ENCODE results near the gene GSTA1. TPM values are rescaled to one million over a fixed set of nuclear protein-coding genes. Genes with fewer than 3 reads are reported as not detected.
"Not testable (repeated sequence)": the region's sequence is repeated elsewhere in the genome, so short reads cannot be mapped to it uniquely, and the experiment has no call there.

Gene GSTA1
- total RNA-seq, 1 donor from 2014 or later: not detected

GRCh38 chr6:52757651-52758338 lies 45.8 kb downstream of the GSTA1 start:
- not testable (repeated sequence) for DNase-seq (ENCODE audit: low spot score)

DNA sequence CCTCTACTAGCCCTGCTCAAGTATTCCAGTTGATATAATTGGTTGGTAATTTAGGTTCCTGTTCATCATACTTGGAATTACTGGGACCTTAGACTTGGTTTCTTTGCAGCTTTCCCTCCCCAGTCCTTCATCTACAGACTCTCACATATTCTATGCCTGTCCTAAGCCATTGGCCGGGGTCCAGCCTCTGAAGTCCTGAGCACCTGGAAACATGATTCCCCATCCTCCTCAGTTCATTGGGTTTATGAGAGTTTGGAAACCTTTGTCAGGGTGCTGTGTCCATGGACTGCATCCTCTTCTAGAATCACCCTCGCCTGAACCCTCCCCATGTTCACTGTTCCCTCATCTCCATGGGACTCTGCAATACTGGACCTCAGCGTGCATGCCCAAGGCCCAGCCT lies 49.2 kb downstream of the GSTA1 start:
- DNase-seq (ENCODE audit: low spot score): no peak

GRCh38 chr6:52753137-52753536 lies 50.5 kb downstream of the GSTA1 start:
- not testable (repeated sequence) for DNase-seq (ENCODE audit: low spot score)

DNA sequence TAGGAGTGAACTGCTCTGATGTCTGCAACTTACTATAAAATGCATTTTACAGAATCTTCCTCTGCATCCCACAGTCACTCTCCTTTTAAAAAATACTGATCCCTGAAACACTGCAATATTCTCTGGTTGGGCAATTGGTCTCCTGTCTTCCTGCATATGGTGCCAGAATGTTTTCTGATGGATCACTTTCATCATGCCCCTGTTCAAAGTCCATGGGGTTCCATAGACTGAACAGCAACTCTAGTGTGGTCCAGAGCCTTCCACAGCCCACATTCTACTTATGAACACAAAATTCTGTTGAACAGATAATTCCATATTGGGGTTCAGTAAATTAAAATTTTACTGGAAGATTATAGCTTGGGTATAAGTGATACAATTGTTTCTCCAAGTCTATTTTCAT lies 51.3 kb downstream of the GSTA1 start:
- DNase-seq (ENCODE audit: low spot score): no peak

DNA sequence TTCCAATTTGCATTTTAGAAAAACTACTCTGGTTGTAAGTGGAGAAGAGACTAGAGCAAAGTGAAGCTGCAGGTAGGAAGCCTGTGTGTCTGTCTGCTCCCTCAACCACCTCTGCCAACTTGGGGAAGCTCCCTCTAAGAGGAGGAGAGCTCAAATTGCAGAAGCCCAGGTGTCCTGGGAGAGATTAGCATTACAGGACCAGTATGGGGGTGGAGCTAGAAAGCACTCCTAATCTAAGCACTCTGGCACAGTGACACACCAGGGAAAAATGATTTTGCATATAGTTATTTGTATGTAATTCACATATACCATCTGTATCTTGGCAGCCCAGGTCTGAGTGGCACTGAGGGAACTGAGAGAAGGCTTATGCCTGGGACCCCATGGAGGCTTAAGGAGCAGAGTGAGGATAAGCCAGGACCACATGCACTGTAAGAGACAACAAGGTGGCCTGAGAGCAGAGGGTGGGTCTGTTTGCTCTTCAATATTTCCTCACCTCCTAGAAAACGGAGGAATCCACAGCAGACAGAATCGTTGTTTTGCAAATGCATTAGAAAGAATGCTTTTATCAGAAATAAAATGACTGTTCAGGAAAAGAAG lies 54.0 kb downstream of the GSTA1 start:
- DNase-seq (ENCODE audit: low spot score): no peak

DNA sequence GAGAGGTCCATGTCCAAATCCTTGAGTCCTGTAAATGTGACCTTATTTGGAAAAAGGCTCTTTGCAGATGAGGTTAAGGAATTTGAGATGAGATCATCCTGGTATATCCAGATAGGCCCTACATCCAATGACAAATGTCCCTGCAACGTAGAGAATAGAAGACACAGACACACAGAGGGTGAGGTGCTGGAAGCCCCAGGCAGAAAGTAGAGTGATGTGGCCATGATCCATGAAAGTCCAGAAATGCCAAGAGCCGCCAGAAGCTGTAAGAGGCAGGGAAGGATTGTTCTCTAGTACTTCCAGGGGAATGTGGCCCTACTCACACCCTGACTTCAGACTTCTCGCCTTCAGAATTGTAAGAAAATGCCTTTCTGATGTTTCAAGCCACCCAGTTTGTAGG lies 56.3 kb downstream of the GSTA1 start:
- not testable (repeated sequence) for DNase-seq (ENCODE audit: low spot score)

DNA sequence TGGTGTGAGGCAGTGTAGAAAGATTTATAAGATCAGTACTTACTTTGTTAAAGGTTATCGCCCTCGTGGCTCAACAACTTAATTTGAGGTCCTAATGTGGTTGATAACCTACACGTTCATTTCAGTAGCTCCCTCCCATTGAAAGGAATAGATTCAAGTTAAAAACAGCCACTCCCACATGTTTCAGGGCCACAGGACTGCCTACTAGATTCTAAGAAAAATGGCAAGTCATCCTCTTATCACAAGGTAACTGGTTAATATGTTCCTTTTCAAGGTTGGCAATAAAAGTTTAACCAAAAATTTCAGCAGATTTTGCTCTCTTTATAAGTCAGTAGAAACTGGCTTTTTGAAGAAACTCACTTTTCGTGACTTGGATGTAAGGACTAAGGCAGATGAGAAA lies 57.4 kb downstream of the GSTA1 start:
- no peak for DNase-seq (ENCODE audit: low spot score)

- DNase-seq (ENCODE audit: low spot score): no peak
These were observed 57.8 kb downstream of the GSTA1 start for GRCh38 chr6:52745764-52746201.

GRCh38 chr6:52741872-52742271 lies 61.7 kb downstream of the GSTA1 start:
- no peak for DNase-seq (ENCODE audit: low spot score)

Other genes with a start within 250 kb of the GSTA1 start
- 14.1 TPM for gene TRAM2, start 226.8 kb downstream of the GSTA1 start, total RNA-seq
- 21.4 TPM for gene TMEM14A, start 132.7 kb downstream of the GSTA1 start, total RNA-seq
- not detected for gene GSTA2, start 40.3 kb downstream of the GSTA1 start, total RNA-seq
- not detected for gene GSTA5, start 37.0 kb upstream of the GSTA1 start, total RNA-seq
- gene GSTA3, start 105.9 kb upstream of the GSTA1 start, total RNA-seq: not detected
- 12.2 TPM for gene GSTA4, start 191.5 kb upstream of the GSTA1 start, total RNA-seq